Hematopoietic multipotent progenitor cell treated with erythropoietin and hydrocortisone succinate and interleukin-3 and kit ligand, for 4 days (in vitro differentiated cells): ENCODE results near the gene HCN3.
A peak's percentile ranks its signal among the peaks of the same experiment; 100 is the strongest.

Source experiments
- DNase-seq: peaks from one replicate; pipeline ENCODE4 v3.0.0-alpha.2; 2015

The HCN3 gene

DNA sequence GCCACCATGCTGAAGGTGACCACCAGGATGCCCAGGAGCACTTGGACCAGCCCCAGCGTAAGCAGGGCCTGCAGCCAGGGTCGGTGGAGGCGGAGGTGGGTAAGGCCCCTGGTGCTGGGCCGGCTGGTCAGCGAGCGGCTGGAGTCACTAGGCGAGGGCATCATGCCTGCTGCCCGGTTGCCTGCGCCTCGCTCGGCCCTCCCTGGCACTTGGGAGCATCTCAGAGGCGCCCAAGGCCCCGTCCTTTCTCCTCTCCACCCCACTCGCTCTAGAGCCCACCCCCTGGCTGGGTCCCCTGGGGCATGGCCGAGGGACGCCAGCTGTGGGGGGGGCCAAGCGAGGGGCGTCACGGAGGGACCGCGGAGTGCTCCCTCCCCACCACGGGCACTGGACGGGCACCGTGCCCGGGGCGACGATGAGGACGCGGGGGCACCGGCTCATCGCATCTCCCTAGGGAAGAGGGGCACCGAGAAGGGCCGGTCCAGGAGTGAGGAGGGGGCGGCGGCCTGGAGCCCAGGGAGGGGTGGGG is 22.5 kb upstream of the HCN3 start:
- DNase-seq, result no peak

DNA sequence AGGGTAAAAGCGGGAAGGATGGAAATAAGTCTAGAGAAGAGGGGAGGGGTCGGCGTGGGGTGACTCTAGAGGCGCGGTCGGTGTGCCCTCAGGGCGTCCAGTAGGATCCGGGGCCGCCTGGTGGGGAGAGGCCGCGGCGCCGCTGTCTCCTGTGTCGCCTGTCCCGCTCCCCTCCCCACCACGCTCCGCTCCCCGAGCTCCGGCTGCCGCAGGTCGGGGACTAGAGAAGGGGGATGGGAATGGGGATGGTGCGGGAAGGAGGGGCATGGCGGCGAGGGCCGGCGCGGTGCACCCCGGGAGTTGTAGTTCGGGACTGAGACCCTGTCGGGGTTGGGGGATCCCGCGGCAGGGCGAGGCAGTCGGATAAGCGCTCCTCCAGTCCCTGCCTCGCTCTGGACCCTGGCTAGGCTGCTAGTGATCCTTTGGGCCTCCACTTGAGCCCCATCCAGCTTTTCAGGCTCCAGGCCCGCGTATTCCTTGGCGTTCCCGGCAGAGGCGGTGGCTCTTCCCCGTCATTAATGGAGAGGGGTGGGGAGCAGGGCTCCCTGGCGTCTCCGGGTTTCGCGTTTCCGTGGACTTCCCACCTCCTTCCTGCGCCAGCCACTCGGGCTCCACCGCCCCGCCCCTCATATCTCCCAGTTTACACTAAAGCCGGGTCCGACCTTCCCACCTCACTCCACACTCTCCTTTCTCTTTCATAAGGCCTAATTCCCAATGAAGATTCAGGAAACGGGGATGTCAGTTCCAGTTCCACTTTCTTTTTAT is 21.8 kb upstream of the HCN3 start, which contains the start of gene ENTREP3:
Gene ENTREP3 (minus strand): TSS at position 241 of the 765 bp plus-strand sequence. CDS start 606 bp downstream, outside the sequence.
- DNase-seq, result peak; percentile 92

DNA sequence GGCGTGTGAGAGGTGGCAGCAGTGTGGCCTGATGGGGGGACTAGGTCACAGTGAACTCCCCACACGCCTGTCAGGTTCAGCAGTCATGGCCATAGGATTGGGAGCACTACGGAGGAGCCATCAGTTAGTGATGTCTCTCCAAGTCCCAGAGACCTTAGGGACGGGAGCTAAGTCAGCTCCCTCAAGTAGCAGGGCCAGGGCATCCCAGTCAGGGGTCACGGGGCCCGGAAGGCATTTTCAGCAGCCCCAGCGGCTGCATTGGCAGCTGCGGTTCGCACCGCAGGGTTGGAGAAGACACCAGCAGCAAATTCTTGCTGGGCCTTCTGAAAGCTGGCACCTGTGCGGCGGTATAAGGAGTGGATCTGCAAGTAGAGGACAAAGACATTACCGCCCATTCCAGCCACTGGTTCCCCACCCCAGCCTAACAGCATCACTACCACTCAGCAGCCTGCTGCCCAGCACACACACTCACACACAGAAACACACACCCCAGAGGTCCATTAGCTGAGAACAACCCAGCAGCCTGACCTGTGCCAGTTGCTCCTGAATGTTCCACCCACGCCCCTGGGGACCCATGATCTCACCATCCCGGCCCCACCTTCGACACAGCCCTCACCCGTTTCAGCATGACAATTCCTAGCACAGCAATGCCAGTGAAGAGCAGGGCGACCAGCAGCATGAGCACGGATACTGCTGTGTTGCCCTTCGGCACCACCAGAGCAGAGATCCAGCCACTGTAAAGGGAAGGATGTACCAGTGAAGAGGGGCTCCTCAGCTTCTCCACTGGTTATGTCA is 21.0 kb upstream of the HCN3 start:
- DNase-seq, result no peak

DNA sequence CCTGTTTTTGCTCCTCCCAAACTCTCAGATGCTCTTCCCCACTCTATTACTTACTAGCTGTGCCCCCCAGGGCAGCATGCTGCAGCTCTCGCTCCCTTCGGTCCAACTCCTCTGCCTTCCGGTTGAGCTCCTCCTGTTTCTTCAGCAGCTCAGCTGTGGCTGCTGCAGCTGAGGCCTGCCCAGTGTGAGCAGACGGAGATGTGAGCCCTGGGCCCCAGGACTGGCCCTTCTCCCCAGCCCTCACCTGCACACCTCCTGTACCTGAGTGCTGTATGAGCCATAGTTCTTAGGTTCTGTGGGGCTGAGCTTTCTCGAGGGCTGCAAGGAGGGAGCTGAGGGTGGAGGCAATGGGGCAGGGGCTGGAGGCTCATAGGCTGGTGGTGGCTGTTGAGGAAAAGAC is 17.0 kb upstream of the HCN3 start:
- no peak for DNase-seq

DNA sequence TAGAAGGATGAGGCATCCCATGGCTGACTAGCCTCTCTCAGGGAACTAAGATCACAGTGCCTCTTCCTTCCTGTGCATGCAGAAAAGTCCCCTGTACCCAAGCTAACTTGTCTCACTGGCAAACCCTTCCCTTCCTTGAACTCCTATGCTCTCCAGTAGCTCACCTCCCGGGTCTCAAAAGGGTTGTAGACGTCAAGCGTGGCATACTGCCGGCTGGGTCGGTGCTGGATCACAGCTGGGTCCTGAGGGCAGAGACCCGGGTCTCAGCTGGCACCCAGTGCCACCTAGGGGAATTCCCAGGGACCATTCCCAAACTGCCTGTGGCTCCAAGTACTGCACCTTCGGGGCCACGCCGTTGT is 15.8 kb upstream of the HCN3 start:
- DNase-seq, result peak; percentile 59

DNA sequence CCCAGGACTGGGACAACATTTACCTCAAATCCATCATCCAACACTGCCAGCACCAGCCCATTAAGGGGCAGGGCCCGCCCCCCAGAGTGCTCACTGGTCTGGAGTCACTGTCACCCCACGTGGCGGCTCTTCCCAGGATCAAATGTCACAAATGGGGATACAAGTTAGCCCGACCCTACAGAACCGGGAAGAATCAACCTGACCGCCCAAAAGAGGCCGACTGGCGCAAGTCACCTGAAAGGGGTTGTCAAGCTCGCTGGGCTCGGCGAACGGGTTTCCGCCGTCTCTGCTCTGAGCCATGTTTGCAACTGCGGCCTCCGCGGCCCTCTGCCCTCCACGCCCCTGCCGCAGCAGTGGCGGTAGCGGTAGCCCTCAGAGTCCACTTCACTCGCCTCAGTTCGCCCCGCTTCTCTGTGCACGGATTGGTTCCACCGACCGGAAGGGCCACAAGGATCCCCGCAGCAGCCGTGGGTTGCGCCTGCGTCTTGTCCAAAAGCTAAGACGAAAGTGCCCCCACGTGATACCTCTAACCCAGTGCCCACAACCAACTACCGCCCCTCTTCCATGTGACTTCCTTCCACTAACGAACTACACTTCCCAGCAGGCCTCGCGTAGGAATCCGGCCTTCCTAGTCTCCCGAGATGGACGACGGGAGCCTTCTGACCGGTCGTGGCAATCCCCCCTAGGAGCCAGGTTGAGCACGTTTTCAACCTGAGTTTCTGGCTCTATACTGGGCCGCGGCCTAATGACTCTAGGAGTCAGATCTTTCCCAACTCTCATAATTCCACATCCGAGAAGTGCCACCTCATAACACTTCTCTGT is 15.2 kb upstream of the HCN3 start, which contains the start of gene SCAMP3:
Gene SCAMP3 (minus strand): TSS at position 509 of the 822 bp plus-strand sequence. CDS start 209 bp downstream, at position 300.
- DNase-seq, result peak; percentile 99

DNA sequence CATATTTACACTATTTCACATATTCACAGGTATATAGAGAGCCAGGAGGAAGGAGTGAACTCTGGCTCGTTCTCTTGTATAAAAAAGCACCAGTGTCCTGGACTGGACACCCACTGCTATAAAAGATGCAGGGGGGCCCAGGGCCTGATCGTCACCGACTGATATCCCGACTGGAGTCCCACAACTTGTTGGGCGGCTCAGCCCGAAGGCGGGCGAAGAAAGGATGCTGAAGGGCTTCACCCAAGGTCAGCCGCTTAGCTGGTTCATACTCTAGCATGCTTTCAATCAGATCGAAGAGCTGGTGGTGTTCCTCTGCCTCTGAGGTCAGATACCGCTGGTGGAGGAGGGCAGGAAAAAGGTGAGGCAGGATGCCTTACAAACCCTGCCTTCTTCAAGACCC is 14.2 kb upstream of the HCN3 start:
- DNase-seq, result no peak

DNA sequence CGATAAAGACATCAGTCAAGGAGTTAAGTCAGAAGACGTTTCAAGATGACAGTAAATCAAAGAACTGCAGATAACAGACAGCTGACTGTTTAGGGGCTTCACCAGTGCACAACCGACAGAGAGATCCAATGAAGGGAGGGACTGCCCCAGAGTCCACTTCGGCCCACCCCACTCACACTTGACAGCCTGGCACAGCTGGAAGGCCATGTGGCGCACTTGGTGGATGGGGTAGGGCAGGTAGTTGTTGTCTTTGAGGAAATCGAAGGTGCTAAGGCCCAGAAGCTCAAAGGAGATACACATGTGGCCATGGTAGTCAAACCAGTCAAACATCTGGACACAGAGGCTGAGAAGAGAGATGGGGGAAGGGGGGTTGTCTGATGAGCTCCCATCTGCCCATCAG is 10.7 kb upstream of the HCN3 start:
- DNase-seq, result no peak

DNA sequence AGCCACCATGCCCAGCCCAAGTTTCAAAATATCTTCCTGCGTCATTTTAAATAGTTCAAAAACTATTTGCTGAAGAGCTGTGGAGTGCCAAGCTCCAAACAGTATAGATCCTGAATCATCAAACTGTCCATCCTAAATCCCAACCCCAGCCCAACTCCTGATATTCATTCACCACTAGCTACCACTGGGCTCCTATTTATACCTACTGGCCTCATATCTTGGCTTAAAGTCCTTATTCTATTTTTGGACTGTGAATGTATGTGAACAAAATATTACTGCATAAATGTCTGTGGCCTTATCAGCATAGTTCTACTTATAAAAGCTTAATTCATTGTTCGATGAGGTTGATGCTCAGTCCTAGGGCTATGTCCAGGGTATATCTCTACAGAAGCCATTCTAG is 9.9 kb upstream of the HCN3 start:
- no peak for DNase-seq

DNA sequence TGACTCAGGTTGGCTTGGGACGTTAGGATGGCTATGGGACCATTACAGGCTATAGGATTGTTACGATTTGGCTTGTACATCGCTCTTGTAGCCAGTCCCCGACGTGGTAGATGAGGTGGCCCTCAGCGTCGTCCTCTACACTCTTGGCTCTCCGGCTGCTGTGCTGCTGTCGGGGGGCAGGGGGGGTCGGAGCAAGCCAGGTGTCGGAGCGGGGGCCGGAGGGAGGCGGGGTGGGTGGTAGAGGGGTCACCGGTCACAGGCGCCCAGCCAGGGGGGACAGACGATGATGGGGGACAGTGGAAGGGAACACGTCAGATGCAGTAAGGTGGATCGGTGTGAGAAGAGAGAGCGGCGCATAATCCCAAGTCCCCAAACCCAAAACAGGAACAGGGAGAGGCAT is 8.6 kb upstream of the HCN3 start:
- DNase-seq, result no peak

DNA sequence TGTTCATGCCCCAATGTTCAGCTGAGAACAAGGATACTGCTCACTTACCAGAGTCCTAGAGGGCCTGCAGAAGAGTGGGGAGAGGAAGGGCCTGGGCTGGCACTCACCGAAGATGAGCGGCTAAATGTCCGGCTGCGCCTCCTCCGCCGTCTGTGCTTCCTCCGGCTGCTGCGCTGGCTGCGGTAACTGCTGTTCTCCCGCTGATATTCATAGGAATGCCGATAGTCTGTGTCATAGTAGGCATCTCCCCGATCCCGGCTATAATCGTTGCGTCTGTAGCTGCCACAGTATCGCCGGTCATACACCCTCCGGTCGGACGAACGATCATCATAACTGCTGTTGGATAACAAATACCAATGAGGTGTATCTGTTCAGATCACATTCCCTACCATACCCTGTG is 7.9 kb upstream of the HCN3 start:
- no peak for DNase-seq

DNA sequence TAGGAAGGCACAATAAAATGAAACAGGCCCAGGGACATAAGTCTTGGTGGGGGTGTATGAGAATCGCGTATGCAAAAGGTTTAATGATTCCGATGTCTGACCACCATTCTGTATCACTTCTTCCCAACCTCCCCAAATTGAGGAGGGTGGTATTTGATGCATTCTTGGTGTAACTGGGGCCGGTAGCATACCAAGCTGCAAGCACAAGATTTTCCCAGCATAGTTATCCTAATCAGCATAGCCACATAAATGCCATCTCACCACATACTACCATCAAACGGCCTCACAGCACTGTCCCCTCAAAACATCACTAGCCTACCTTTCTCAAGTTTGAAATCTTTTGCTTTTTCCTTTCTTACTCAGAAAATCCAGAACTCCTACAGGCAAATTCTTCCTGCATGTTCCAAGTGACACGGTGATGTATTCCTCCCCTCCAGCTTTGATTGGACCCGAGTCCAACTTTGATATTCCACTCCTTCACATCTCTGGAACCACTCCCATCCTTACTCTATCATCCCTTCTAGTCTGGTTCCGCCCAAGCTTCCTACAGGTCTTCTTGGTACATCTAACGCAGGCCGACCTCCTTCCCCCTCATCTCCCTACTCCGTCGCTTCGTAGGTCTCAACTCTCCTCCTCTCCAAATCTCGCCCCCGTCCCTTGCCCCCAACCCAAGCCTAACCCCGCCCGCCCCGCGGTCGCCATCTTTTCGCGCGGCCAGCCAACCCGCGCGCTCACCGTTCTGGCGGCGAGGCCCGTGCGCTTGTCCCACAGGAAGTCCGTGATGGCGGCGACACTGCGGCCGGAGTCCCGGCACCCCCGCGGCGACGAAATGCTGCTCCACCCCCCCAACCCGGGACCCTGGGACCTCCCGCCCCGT is 4.6 kb upstream of the HCN3 start:
- peak; percentile 75 for DNase-seq

DNA sequence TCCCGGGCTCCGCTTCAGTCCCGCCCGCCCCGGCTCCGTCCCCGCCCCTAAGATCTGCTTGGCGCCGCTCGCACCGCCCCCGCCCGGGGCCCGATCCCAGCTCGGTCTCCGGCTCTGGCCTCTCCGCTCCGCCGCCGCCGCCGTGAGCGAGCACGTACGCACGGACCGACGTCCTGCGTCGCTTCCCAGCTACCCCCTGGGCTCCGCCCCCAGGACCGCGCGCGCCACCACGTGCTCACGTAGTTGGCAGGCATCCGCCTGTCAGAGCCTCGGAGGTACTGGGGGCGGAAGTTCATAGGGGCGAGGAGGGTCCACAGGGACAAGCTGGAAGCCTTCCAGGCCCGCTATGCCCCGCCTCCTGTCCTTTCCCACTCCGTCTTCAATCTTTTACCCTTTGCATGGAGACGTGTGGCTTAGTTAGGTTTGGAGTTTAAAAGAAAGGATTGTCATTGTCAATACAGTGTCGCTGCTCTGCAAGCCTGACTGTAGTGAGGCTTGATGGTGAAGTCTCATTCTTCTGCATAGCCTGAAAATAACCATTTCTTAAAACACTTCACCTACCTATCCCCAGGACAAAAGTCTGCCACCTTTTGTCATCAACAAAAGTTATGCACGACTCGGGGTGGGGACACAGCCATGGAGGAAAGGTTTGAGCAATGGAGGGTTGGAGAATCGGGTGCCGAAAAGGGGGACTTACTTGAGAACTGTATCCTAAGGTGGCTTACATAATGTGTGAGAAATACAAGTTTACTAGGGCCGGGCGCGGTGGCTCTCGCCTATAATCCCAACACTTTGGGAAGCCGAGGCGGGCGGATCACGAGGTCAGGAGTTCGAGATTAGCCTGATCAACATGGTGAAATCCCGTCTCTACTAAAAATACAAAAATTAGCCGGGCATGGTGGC is 3.7 kb upstream of the HCN3 start, which contains the start of gene CLK2:
Gene CLK2 (minus strand): TSS at position 162 of the 903 bp plus-strand sequence. CDS start 2,527 bp downstream, outside the sequence.
- DNase-seq, result peak; percentile 99

DNA sequence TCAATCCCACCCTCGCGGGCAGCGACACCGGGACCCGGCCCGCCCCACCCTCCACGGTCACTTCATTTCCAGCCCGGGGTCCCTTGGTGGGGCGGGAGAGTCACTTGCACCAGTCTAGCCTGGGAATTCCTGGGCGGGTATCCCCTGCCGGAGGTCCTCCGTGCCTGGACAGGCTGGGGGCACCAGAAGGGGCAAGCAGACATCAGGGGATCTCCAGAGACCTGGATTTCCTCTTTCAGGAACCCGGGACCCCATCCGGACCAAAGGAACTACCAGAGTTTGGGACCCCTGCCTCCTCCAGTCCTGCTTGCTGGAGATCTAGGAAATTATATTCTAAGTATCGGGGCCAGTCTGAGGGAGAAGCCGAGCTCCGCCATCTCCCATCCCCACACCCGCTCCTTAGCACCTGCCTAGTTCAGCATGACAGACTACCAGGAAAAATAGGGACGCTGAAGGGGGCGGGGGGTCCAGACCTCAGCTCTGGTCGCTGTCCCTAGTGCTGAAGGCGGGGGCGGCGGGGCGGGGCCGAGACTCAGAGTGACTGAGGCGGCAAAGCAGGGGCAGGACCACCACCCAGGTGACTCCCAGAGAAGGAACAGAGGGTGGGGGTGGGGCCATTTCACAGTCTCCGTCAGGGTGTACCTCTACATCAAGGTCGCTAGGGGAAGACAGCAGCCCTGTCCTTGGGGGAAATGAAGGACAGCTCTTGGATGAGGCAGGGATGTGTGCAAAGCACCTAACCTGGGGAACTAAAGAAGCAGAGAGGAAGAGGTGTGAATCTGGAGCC is 832 bp downstream of the HCN3 start:
- DNase-seq, result peak; percentile 79

DNA sequence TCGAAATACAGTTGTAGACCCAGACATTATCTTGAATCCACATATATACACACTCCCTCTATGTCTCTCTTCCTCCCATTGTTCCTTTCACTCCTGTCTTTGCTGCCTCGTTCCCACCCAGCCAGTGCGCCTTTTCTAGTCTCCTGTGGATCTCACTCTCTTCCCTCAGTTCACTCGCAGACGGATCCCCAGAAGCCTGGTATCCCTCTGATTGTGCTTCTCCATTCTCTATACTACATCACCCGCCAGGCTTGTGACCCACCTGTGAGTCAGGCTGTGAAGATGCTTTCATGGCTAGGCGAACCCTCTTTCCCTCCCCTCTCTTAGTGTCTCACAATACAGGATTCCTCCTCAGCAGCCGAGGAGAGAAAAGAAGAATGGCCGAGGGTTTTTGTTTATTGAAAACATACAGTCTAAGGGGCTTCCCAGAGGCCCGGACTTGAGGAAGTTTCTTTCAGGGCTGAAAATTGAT is 1.5 kb downstream of the HCN3 start:
- no peak for DNase-seq

DNA sequence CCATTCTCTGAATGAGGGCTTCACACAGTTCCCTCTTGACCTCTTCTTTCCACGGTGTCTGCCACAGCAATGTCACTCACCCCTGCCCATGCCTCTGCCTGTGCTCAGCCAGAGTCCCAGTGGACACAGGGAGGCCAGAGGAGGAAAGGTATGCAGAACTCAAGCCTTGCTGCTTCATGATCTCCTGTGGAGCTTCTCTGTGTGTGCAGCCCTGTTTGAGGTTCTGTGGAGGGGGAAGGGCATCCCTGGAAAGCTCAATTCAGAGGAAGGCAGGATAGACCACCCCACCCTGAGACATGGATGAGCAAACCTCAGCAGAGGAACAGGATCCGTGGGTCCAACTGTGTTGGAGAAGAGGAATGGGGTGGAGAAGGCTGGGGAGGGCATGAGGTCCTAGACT is 2.0 kb downstream of the HCN3 start:
- no peak for DNase-seq

DNA sequence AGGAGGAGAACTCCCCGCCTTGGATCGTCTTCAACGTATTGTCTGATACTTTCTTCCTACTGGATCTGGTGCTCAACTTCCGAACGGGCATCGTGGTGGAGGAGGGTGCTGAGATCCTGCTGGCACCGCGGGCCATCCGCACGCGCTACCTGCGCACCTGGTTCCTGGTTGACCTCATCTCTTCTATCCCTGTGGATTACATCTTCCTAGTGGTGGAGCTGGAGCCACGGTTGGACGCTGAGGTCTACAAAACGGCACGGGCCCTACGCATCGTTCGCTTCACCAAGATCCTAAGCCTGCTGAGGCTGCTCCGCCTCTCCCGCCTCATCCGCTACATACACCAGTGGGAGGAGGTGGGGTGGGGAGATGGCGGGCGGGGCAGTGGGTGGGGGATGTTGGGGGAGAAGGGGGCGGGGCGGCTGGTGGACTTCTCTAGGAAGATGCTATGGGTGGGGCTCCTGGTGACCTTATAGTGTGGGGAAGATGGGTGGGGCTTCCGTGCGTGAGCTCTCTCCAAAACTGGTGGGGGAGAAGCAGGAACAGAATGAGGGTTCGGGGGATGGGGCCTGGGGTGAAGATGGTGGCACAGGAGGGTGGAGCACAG is 5.3 kb downstream of the HCN3 start:
- peak; percentile 62 for DNase-seq

DNA sequence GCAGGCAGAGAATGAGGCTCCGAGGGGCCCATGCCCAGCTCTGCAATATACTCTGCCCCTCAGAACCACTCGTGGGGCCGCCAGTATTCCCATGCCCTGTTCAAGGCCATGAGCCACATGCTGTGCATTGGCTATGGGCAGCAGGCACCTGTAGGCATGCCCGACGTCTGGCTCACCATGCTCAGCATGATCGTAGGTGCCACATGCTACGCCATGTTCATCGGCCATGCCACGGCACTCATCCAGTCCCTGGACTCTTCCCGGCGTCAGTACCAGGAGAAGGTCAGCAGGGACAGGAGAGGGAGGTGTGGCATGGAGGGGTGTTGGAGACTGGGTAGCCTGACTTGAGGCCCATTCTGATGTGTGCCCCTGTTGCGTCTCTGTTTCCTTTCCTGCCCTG is 7.2 kb downstream of the HCN3 start:
- DNase-seq, result no peak

DNA sequence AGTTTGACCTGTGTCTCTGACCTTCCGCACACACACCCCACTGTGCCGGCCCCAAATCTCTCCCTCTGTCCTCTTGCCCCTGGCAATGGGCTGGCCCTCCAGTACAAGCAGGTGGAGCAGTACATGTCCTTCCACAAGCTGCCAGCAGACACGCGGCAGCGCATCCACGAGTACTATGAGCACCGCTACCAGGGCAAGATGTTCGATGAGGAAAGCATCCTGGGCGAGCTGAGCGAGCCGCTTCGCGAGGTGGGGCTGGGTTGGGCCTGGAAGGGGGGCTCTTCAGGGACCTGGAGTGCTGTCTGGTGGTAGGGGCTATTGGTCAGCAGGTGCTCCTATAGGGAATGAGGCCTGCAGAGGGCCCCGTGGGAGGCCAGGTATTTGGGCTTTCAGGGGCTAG is 7.8 kb downstream of the HCN3 start:
- no peak for DNase-seq
